Dermis blood vessel endothelial cell (primary cell): ENCODE results near the gene POLR2J. TPM values are rescaled to one million over a fixed set of nuclear protein-coding genes. Genes with fewer than 3 reads are reported as not detected.
"Not testable (repeated sequence)": the region's sequence is repeated elsewhere in the genome, so short reads cannot be mapped to it uniquely, and the experiment has no call there.

Experiments used
- DNase-seq: peaks from one replicate; pipeline ENCODE4 v3.0.0; 2010
- total RNA-seq: library from RNA; depleted of rRNA; stranded (reverse); fragments of >200 nt; gene quantifications from 2 replicates; pipeline ENCODE4 v1.2.3, GENCODE V29; 2014

Gene POLR2J
- 19.9 and 22.4 TPM in 2 replicates for total RNA-seq

DNA sequence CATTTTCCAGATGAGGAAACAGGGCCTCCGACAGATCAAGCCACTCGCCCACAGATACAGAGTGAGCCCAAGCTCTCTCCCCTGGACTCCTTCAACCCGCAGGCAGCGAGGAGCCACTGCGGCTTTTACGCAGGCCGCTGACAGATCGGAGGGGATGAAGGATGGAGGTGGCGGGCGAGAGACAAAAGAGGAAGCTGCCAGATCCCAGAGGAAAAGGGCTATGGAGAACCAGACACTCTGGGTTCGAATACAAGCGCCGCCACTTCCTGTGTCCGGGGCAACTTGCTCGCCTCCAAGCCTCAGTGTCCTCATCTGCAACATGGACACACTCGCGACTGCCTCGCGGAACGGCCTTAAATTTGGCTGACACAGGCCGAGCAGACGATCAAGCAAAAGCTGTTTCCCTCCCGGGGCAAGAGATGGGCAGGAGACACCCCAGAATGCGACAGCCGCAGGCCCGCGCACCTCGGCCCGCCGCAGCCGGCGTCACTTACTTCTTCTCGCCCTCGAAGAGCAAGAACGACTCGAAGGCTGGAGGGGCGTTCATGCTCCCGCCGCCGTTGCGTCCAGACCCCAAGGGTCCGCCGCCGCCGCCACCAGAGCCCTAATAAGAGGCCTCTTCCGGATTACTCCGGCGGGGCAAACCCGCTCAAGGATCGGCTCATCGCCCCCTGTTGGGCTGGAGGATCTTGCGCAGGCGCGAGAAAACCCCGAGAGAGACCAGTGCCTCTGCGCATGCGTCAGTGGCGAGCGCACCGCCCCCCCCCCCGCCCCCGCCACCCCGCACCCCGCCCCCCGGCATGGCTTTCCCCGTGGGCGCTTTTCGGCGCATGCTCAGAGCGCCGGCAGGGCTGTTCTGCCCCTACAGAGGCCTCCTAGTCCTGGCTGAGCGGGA is at the start of gene POLR2J:
Gene POLR2J, minus strand, starts transcription at position 609 of the 895 bp plus-strand sequence. Its CDS starts 62 bp downstream, at position 547.
- DNase-seq = peak; percentile 76

GRCh38 chr7:102527822-102528793 is 49.4 kb upstream of the POLR2J start:
- not testable (repeated sequence) for DNase-seq

DNA sequence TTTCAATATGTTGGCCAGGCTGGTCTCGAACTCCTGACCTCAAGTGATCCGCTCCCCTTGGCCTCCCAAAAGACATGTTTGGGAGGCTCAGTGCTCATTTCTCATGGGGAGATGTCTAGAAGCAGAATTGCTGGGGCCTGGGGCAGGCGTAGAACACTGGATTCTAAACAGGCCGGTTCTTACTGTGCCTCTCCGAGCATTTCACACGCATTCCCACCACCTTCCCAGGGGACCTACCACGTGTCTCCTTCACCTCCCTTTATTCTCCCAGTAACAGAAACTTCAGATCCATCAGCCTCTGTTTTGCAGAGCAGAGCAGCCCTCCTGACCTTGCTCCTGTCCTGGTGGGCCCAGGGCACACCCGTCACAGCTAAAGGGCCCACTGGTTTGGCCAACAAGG is 48.5 kb upstream of the POLR2J start:
- not testable (repeated sequence) for DNase-seq

DNA sequence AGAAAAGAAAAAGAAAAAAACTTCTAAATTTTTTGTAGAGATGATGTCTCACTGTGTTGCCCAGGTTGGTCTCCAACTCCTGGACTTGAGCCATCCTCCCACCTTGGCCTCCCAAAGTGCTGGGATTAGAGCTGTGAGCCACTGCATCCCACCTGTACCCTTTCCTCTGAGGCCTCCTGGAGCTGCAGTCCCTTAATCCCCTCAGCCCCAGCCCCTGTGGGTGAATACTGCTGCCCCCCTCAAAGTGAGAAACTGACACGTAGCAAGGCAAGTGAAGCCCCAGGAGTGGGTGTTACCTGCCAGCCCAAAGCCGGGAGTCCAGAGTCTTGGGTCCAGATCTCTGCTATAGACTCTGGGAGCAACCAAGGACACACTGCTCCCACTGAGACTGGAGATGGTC is 46.1 kb upstream of the POLR2J start:
- not testable (repeated sequence) for DNase-seq

DNA sequence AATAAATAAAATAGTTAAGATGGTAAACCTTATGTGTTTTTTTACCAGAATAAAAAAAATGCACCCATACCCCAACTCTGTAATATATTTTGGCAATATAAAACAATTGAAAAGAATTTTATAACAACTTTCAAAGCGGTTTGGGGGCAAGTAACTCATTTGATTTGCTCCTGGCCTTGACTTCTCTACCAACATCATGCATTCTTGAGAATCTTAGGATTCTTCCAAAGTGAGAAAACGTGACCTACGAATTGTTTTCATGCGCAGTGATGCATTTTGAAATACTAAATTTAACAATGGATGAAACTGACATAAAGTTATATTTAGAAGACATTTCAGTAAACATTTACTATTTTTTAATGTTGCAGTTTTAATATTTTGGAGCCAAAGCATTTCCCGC is 42.1 kb upstream of the POLR2J start:
- DNase-seq = not testable (repeated sequence)

DNA sequence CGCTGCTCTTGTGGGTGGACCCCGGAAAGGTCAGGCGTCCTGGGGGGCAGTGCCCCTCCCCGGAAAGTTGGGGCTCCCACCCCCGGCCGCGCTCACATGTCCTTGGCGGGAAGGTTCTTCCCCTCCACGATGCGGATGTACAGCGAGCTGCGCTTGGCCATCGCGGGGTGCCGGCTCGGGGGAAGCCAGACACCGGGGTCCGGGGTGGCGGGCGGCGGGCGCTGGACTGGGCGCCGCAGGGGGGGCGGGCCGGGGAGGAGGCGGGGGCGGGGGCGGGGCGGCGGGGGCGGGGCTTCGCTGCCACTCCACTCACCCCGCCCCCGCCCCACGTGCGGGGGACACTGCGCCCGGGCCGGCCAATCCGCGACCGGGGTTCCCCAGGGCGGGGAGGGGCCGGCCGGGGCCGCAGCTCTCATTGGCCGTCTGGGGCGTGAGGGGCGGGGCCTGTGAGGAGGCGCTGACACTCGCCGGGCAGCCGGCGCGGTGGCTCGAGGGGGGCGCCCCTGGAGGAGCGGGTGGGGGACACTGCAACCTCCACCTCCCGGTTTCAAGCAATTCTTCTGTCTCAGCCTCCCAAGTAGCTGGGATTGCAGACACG is 38.9 kb upstream of the POLR2J start, which contains the start of gene RASA4B:
Gene RASA4B, minus strand, starts transcription at position 228 of the 598 bp plus-strand sequence. Its CDS starts 67 bp downstream, at position 161.
- peak; percentile 0 for DNase-seq

DNA sequence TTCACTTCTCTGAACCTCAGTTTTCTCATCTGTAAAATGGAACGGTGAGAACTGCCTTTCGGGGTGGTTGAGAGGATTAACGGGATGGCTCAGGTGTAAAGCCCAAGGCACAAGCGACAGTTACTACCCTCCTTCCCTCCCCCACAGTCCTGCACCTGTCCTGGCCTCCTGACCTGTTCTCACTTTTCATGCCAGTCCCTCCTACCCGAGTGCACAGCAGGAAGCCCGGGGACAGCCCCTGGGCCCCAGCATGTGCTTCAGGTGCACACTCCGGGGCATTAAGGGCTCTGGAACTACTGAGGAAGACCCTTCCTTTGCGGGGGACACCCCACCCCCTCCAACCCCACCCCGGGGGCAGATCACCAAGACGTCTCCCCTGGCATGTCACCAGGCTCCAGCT is 38.2 kb upstream of the POLR2J start:
- DNase-seq = not testable (repeated sequence)

GRCh38 chr7:102515889-102516288 is 37.2 kb upstream of the POLR2J start:
- DNase-seq = not testable (repeated sequence)

DNA sequence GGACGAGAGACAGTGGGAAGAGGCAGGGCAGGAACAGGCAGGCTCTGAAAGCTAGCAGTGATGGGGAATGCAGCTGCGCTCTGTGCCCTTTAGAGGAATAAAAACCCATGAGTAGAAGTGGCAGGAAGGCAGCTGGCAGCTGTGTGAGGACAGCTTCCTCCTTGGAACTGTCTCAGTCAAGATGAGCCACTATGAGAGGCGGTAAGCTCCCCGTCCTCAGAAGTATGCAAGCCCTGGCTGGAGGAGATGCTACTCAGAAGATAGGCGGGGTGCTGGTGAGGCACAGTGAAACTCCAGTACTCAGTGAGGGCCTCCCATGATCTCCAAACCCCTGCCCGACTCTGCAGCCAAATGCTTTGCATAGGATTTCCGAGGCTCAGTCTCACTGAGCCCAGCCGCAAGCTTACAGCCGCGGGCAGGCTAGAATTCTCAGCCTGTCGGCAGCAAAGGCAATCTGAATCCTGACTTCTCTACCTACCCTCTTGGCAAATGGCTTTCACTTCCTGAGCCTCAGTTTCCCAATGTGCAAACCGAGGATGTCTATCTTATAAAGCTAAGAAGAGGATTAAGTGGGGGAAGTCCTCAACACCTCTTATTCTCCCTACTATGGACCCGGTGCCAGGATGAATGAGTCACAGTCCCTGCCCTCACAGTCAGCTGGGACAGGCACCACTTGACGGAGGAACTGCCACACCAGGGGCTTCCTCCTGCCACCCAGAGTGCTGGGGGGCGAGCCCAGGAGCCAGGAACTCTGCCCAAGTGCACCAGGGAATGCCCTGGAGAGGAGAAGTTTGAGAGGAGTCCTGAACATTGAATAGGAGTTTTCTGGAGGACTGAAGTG is 36.4 kb upstream of the POLR2J start:
- not testable (repeated sequence) for DNase-seq

DNA sequence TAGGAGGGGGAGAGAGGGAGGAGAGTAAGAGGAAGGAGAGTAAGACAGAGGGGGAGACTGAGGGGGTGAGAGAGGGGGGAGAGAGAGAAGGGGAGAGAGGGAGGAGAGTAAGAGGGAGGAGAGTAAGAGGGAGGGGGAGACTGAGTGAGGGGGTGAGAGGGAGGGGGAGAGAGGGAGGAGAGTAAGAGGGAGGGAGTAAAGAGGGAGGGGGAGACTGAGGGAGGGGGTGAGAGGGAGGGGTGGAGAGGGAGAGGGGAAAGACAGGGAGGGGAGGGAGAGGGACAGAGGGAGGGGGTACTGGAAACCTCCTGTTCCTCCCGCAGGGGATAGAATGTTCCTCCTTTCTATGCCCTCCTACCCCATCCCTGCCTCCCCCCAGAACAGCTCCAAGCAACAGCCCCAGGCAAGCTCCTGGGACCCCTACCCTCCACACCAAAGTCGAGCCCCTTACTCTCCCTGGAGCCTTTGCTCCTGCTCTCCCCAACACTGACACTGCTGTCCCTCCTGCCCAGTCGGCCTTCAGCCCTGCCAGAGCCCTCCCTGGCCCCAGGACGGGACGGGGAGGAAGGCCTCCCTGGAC is 34.0 kb upstream of the POLR2J start:
- DNase-seq = peak; percentile 66

DNA sequence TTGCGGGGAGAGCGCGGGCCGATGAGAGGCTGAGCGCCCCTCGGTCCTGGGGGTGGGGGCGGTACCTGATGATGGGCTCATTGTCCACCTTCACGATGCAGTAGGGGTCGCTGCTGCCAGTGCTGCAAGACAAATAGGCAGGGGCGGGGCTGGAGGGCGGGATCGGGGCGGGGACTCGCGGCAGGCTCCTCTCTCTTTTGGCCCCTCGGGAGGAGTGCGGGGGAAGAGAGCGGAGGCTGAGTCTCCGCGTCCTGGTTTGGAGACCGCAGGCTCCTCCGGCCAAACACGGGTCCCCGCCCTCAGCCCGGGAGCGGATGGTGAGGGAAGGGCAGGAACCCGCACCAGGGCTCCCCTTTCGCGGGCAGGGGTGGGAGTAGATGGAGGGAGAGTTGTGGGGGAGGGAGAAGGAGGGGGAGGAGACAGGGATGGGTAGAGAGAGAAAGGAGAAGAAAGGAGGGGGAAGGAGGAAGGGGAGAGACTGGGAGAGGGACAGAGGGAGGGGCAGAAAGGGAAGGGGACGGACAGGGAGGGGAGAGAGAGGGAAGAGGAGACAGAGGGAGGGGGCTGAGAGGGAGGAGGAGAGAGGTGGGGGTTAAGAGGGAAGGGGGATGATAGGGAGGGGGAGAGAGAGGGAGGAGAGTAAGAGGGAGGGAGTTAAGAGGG is 33.3 kb upstream of the POLR2J start:
- DNase-seq = not testable (repeated sequence)

DNA sequence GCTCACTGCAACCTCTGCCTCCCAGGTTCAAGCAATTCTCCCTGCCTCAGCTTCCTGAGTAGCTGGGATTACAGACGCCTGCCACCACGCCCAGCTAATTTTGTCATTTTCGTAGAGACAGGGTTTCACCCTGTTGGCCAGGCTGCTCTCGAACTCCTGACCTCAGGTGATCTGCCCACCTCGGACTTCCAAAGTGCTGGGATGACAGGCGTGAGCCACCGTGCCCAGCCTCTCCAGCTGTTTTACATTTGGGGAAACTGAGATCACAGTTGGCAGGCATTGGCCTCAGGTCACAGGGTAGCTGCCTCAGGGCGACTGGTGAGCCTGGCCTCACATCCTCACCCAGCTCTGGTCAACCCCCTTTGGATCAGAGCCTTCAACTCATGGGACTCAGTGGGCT is 31.9 kb upstream of the POLR2J start:
- DNase-seq = not testable (repeated sequence)

GRCh38 chr7:102507410-102508088 is 28.8 kb upstream of the POLR2J start:
- not testable (repeated sequence) for DNase-seq

DNA sequence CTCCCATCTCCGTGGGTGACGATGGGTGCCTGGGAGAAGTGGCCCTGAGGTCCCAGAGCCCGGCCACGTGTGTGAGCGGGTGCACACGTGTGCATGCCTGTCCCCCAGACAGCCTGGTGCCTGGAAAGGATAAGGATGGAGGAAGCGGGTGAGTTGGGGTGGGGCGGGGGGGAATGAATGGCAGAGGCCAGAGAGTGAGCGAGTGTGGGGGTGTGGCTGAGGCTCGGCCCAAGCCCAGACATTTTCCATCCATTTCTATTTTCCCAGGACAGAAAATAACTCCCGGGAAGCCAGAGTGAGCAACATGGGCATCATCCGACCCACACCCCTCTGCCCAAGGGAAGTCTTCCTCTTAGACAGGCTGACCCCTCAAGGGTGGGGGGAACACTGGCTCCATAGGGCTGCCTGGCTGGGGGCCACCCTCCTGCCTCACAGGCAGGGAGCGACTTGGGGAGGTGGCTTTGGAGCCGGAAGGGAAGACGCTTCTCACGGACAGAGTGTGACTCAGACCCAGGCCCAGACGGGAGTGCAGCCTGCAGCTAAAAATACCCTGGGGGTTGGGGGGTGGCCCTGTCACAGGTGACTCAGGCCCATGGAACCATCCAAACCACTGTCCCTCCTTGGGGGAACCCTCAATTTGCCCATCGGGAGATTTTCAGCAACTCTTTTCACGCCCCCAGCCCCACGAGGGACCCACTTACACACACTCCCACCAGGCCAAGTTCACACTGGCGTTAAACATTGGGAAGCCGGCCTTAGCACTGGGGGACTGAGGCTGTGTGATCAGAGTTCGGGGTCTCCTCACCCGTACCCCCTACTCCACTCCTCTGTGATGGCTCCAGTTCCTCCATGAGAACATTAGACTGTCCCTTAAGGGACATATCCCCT is 26.8 kb upstream of the POLR2J start:
- DNase-seq = not testable (repeated sequence)

- DNase-seq = not testable (repeated sequence)
These were observed 24.4 kb upstream of the POLR2J start for GRCh38 chr7:102503141-102503540.

DNA sequence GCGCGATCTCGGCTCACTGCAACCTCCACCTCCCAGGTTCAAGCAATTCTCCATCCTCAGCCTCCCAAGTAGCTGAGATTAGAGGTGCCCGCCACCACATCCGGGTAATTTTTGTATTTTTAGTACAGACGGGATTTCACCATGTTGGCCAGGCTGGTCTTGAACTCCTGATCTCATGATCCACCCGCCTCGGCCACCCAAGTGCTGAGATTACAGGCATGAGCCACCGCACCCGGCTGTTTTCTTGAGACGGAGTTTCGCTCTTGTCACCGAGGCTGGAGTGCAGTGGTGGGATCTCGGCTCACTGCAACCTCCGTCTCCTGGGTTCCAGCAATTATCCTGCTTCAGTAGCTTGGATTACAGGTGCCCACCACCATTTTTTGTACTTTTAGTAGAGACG is 19.6 kb upstream of the POLR2J start:
- not testable (repeated sequence) for DNase-seq

- DNase-seq = not testable (repeated sequence)
These were observed 18.6 kb upstream of the POLR2J start for GRCh38 chr7:102497308-102497707.

DNA sequence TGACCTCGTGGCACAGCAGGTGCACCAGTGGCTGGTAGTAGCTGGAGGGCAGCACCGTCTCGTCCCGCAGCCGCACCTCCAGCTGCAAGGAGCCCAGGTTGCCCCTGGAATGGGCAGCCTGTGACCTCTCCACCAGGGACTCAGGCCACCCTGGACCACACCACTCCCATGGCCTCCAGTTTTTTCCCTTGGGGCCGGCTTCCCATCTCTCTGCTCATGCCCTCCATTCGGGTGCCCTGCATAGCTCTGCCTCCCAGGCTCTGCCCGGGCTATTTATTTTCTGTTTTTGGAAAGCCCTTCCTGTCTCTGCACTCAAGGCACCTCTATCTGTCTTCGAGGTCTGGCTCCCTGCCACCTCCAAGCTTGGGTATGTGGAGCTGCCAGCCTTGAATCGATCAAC is 18.1 kb upstream of the POLR2J start:
- DNase-seq = not testable (repeated sequence)
